GM23248 (cell line): ENCODE results near the gene PLXDC2. TPM values are rescaled to one million over a fixed set of nuclear protein-coding genes. Genes with fewer than 3 reads are reported as not detected.

Source experiments
- DNase-seq: peaks from one replicate; pipeline ENCODE4 v3.0.0-alpha.2; 2015
- H2AFZ ChIP-seq: fragments of 200-600 bp; sonication (generic); 2 replicates; pipeline ENCODE4 v1.6.1; 2016; ENCODE audit warnings: antibody characterized with exemption
- H3F3A ChIP-seq: fragments of 200-600 bp; sonication (generic); 2 replicates; pipeline ENCODE4 v1.6.1; 2016; ENCODE audit warnings: mild to moderate bottlenecking, antibody characterized with exemption, mixed run types; ENCODE audit not compliant: insufficient read depth
- H3K27ac ChIP-seq: fragments of 200-600 bp; sonication (generic); 2 replicates; pipeline ENCODE4 v1.5.1; 2016; ENCODE audit warnings: mild to moderate bottlenecking
- H3K27me3 ChIP-seq: fragments of 200-600 bp; sonication (generic); replicated peaks from 2 replicates; pipeline ENCODE4 v1.6.1; 2016; ENCODE audit warnings: mild to moderate bottlenecking; ENCODE audit not compliant: insufficient read depth
- H3K36me3 ChIP-seq: fragments of 200-600 bp; sonication (generic); 2 replicates; pipeline ENCODE4 v1.6.1; 2016; ENCODE audit warnings: low read depth, mild to moderate bottlenecking
- H3K4me1 ChIP-seq: fragments of 200-600 bp; sonication (generic); 2 replicates; pipeline ENCODE4 v1.6.1; 2016; ENCODE audit warnings: mild to moderate bottlenecking; ENCODE audit not compliant: insufficient read depth
- H3K4me2 ChIP-seq: fragments of 200-600 bp; sonication (generic); one replicate; pipeline ENCODE4 v1.6.1; 2016; ENCODE audit warnings: mild to moderate bottlenecking; ENCODE audit not compliant: unreplicated experiment
- H3K4me3 ChIP-seq: fragments of 200-600 bp; sonication (generic); 2 replicates; pipeline ENCODE4 v1.5.1; 2016; ENCODE audit warnings: mild to moderate bottlenecking
- H3K79me2 ChIP-seq: fragments of 200-600 bp; sonication (generic); 2 replicates; pipeline ENCODE4 v1.6.1; 2016; ENCODE audit warnings: mild to moderate bottlenecking; ENCODE audit not compliant: insufficient read depth
- H3K9ac ChIP-seq: fragments of 200-600 bp; sonication (generic); 2 replicates; pipeline ENCODE4 v1.6.1; 2016; ENCODE audit warnings: mild to moderate bottlenecking
- H3K9me2 ChIP-seq: fragments of 200-600 bp; sonication (generic); 2 replicates; pipeline ENCODE4 v1.6.1; 2016; ENCODE audit warnings: mixed run types, mild to moderate bottlenecking, moderate library complexity; ENCODE audit not compliant: insufficient read depth
- H3K9me3 ChIP-seq: fragments of 200-600 bp; sonication (generic); one replicate; pipeline ENCODE4 v1.6.1; 2017; ENCODE audit warnings: low read depth
- H4K20me1 ChIP-seq: fragments of 200-600 bp; sonication (generic); 2 replicates; pipeline ENCODE4 v1.6.0; 2016; ENCODE audit not compliant: insufficient read depth
- EZH2 ChIP-seq: fragments of 200-600 bp; sonication (generic); IDR thresholded peaks from 2 replicates; pipeline ENCODE4 v1.6.1; 2018; ENCODE audit warnings: antibody characterized with exemption, mild to moderate bottlenecking; ENCODE audit not compliant: insufficient read depth, poor library complexity, severe bottlenecking
- EZH2phosphoT487 ChIP-seq: fragments of 200-600 bp; sonication (generic); IDR thresholded peaks from 2 replicates; pipeline ENCODE4 v1.6.1; 2018; ENCODE audit warnings: antibody characterized with exemption, moderate library complexity, mild to moderate bottlenecking, low read depth; ENCODE audit not compliant: insufficient read depth
- WGBS, 2 experiments: methylation state at CpG; one replicate each; pipeline ENCODE4 v1.1.6; 2015 to 2017; ENCODE audit warnings: low lambda C conversion rate in 2 of 2, low coverage in 1 of 2; ENCODE audit errors: missing lambda C conversion rate in 2 of 2; 5-methylcytosine and 5-hydroxymethylcytosine counted together
- in situ Hi-C: fragments of 300-500 bp; cut with MboI; formaldehyde crosslinking; loops from 2 replicates; pipeline ENCODE4 v1.15.0; 2020
- polyA plus RNA-seq: library from polyadenylated mRNA; unstranded; fragments of >200 nt; fragmentation: Nextera tagmentation; extraction: Ambion mirVana; gene quantifications from 2 replicates; pipeline ENCODE4 v1.2.1, GENCODE V29; 2016
- total RNA-seq: library from RNA; depleted of rRNA; stranded (reverse); fragments of >200 nt; shearing (Covaris generic); gene quantifications from 2 replicates; pipeline ENCODE4 v1.2.3, GENCODE V29; 2014

The PLXDC2 gene
- total and polyA plus RNA-seq, 2 experiments from 2014 or later: 0.81 to 2.3 TPM

- H3K36me3 ChIP-seq: no peaks in the 10 kb centered on the region
- no peaks in the 10 kb centered on the region for H3K27me3 ChIP-seq
- no peak for DNase-seq
- no peak for TF ChIP-seq EZH2phosphoT487
- no peak for TF ChIP-seq EZH2
- H3K4me3 ChIP-seq: no peak overlapping the region
- no peaks in the 10 kb centered on the region for H3K4me1 ChIP-seq
- H3K4me2 ChIP-seq: no peak overlapping the region
- in situ Hi-C loops: no loop called here
- H3K79me2 ChIP-seq: no peaks in the 10 kb centered on the region
- no peaks in the 10 kb centered on the region for H3K9me2 ChIP-seq
- no peak overlapping the region for H3K27ac ChIP-seq
- no peak overlapping the region for H2AFZ ChIP-seq
- no peaks in the 10 kb centered on the region for H3K9me3 ChIP-seq
- H4K20me1 ChIP-seq: no peaks in the 10 kb centered on the region
- no peak overlapping the region for H3K9ac ChIP-seq
- WGBS, 2 experiments: 73 to 84% methylated on average over 4 of the region's 4 CpGs
- H3F3A ChIP-seq: no peaks in the 10 kb centered on the region
Measured at GRCh38 chr10:19946245-19946644, 130.0 kb downstream of the PLXDC2 start.

GRCh38 chr10:19946791-19947190 lies 130.6 kb downstream of the PLXDC2 start:
- H3K79me2 ChIP-seq: no peaks in the 10 kb centered on the region
- H4K20me1 ChIP-seq: no peaks in the 10 kb centered on the region
- no peak overlapping the region for H3K4me3 ChIP-seq
- TF ChIP-seq EZH2phosphoT487 (no peak), EZH2 (no peak)
- no peaks in the 10 kb centered on the region for H3K4me1 ChIP-seq
- H3K9me2 ChIP-seq: no peaks in the 10 kb centered on the region
- no peak overlapping the region for H3K4me2 ChIP-seq
- H3K36me3 ChIP-seq: no peaks in the 10 kb centered on the region
- 78 to 82% methylated on average over 8 of the region's 8 CpGs for WGBS, 2 experiments
- no peak overlapping the region for H2AFZ ChIP-seq
- no peaks in the 10 kb centered on the region for H3K9me3 ChIP-seq
- no peak overlapping the region for H3K9ac ChIP-seq
- in situ Hi-C loops: no loop called here
- H3K27ac ChIP-seq: no peak overlapping the region
- H3K27me3 ChIP-seq: no peaks in the 10 kb centered on the region
- DNase-seq: no peak
- no peaks in the 10 kb centered on the region for H3F3A ChIP-seq

GRCh38 chr10:19947215-19947614 lies 131.0 kb downstream of the PLXDC2 start:
- in situ Hi-C loops: no loop called here
- Histone ChIP-seq H3K4me3 (no peak overlapping the region), H3K9me3 (no peaks in the 10 kb centered on the region), H2AFZ (no peak overlapping the region), H3K27me3 (no peaks in the 10 kb centered on the region), H3K4me2 (no peak overlapping the region), H3K9ac (no peak overlapping the region), H3F3A (no peaks in the 10 kb centered on the region), H3K79me2 (no peaks in the 10 kb centered on the region), H3K36me3 (no peaks in the 10 kb centered on the region), H4K20me1 (no peaks in the 10 kb centered on the region), H3K4me1 (no peaks in the 10 kb centered on the region), H3K9me2 (no peaks in the 10 kb centered on the region), H3K27ac (no peak overlapping the region)
- TF ChIP-seq EZH2phosphoT487 (no peak), EZH2 (no peak)
- no peak for DNase-seq
- WGBS, 2 experiments: 11 to 18% methylated on average over 3 of the region's 3 CpGs

- H3K4me1 ChIP-seq: no peaks in the 10 kb centered on the region
- no peak for TF ChIP-seq EZH2phosphoT487
- no peak for TF ChIP-seq EZH2
- H3K79me2 ChIP-seq: no peaks in the 10 kb centered on the region
- no peaks in the 10 kb centered on the region for H3K27me3 ChIP-seq
- no peaks in the 10 kb centered on the region for H4K20me1 ChIP-seq
- WGBS, 2 experiments: 8 to 17% methylated on average over 2 of the region's 2 CpGs
- H3F3A ChIP-seq: no peaks in the 10 kb centered on the region
- no peak overlapping the region for H3K9ac ChIP-seq
- no peaks in the 10 kb centered on the region for H3K36me3 ChIP-seq
- H3K4me3 ChIP-seq: no peak overlapping the region
- no peak for DNase-seq
- in situ Hi-C loops: no loop called here
- no peaks in the 10 kb centered on the region for H3K9me3 ChIP-seq
- H2AFZ ChIP-seq: no peak overlapping the region
- no peaks in the 10 kb centered on the region for H3K9me2 ChIP-seq
- H3K27ac ChIP-seq: no peak overlapping the region
- no peak overlapping the region for H3K4me2 ChIP-seq
Measured at GRCh38 chr10:19947656-19948055, 131.4 kb downstream of the PLXDC2 start.

- Histone ChIP-seq H2AFZ (no peak overlapping the region), H3K4me2 (no peak overlapping the region), H3K9ac (no peak overlapping the region), H3K4me3 (no peak overlapping the region), H3K79me2 (no peaks in the 10 kb centered on the region), H3K9me2 (no peaks in the 10 kb centered on the region), H3K27ac (no peak overlapping the region), H3K36me3 (no peaks in the 10 kb centered on the region), H4K20me1 (no peaks in the 10 kb centered on the region), H3K4me1 (no peaks in the 10 kb centered on the region), H3K9me3 (no peaks in the 10 kb centered on the region), H3F3A (no peaks in the 10 kb centered on the region), H3K27me3 (no peaks in the 10 kb centered on the region)
- in situ Hi-C loops: no loop called here
- DNase-seq: no peak
- WGBS, 2 experiments: 66 to 71% methylated on average over 7 of the region's 7 CpGs
- TF ChIP-seq EZH2: no peak
- no peak for TF ChIP-seq EZH2phosphoT487
Measured at GRCh38 chr10:19952224-19953010, 136.2 kb downstream of the PLXDC2 start.
